ENCODE results near the gene BCAS3.

The BCAS3 gene

GRCh38 chr17:61279476-61280145 is 602.0 kb downstream of the BCAS3 start:
- CTCF ChIA-PET, result interaction anchor here (0.7 kb wide), 1 partner anchor 44 kb away, joined by 3 read pairs; no protein-coding TSS in a partner anchor
- POLR2A ChIA-PET, result no interaction called here

GRCh38 chr17:61280338-61280737 is 602.7 kb downstream of the BCAS3 start:
- TF ChIP-seq HDGF (IDR thresholded peaks at IDR 0.05; ENCODE audit: borderline replicate concordance), result no peak
- TF ChIP-seq FOXM1 (IDR thresholded peaks at IDR 0.05; ENCODE audit: borderline replicate concordance), result no peak
- no peak for TF ChIP-seq ZNF384 (IDR thresholded peaks at IDR 0.05)
- TF ChIP-seq FOXA1 (IDR thresholded peaks at IDR 0.05), result no peak
- no peak for TF ChIP-seq SP1 (IDR thresholded peaks at IDR 0.05)
- TF ChIP-seq LEF1 (IDR thresholded peaks at IDR 0.05; ENCODE audit: borderline replicate concordance), result no peak
- no peak for TF ChIP-seq SUZ12 (IDR thresholded peaks at IDR 0.05)
- no peak for TF ChIP-seq NFRKB (IDR thresholded peaks at IDR 0.05)
- CTCF ChIA-PET, result no interaction called here
- POLR2A ChIA-PET, result no interaction called here

More at GRCh38 chr17:61279476-61280145, 602.0 kb downstream of the BCAS3 start:
- DNase-seq (ENCODE audit: extremely low spot score), result no peak
- TF ChIP-seq FOXM1 (IDR thresholded peaks at IDR 0.05; ENCODE audit: borderline replicate concordance), result no peak
- no peak for TF ChIP-seq FOXK2 (IDR thresholded peaks at IDR 0.05)
- no peak for TF ChIP-seq CTBP1 (IDR thresholded peaks at IDR 0.05; ENCODE audit: borderline replicate concordance)
- TF ChIP-seq NFRKB (IDR thresholded peaks at IDR 0.05), result no peak
- TF ChIP-seq FOXA1 (IDR thresholded peaks at IDR 0.05), result no peak
- TF ChIP-seq ELF4 (IDR thresholded peaks at IDR 0.05), result no peak
- no peak for TF ChIP-seq SP1 (IDR thresholded peaks at IDR 0.05)
- TF ChIP-seq ZNF384 (IDR thresholded peaks at IDR 0.05), result no peak
- TF ChIP-seq BHLHE40 (IDR thresholded peaks at IDR 0.05; ENCODE audit: borderline replicate concordance), result no peak
- TF ChIP-seq L3MBTL2 (conservative IDR thresholded peaks at IDR 0.05), result no peak
- no peak for TF ChIP-seq LEF1 (IDR thresholded peaks at IDR 0.05; ENCODE audit: borderline replicate concordance)
- no peak for TF ChIP-seq HDGF (IDR thresholded peaks at IDR 0.05; ENCODE audit: borderline replicate concordance)
- no peak for TF ChIP-seq PKNOX1 (IDR thresholded peaks at IDR 0.05)
- TF ChIP-seq ARNT (IDR thresholded peaks at IDR 0.05), result no peak
- TF ChIP-seq SUZ12 (IDR thresholded peaks at IDR 0.05), result no peak
- TF ChIP-seq TARDBP (IDR thresholded peaks at IDR 0.05), result no peak

GRCh38 chr17:61280851-61281250 is 603.2 kb downstream of the BCAS3 start:
- no peak for DNase-seq (ENCODE audit: extremely low spot score)
- POLR2A ChIA-PET, result no interaction called here
- no peak for TF ChIP-seq FOXM1 (IDR thresholded peaks at IDR 0.05; ENCODE audit: borderline replicate concordance)
- no peak for TF ChIP-seq CTBP1 (IDR thresholded peaks at IDR 0.05; ENCODE audit: borderline replicate concordance)
- no peak for TF ChIP-seq BHLHE40 (IDR thresholded peaks at IDR 0.05; ENCODE audit: borderline replicate concordance)
- no peak for TF ChIP-seq SUZ12 (IDR thresholded peaks at IDR 0.05)
- TF ChIP-seq ARNT (IDR thresholded peaks at IDR 0.05), result no peak
- no peak for TF ChIP-seq FOXA1 (IDR thresholded peaks at IDR 0.05)
- TF ChIP-seq NFRKB (IDR thresholded peaks at IDR 0.05), result no peak
- TF ChIP-seq TARDBP (IDR thresholded peaks at IDR 0.05), result no peak
- CTCF ChIA-PET, result no interaction called here

More at GRCh38 chr17:61280338-61280737, 602.7 kb downstream of the BCAS3 start:
- no peak for DNase-seq (ENCODE audit: extremely low spot score)

- ChIA-PET CTCF (no interaction called here), POLR2A (interaction anchor here (1.4 kb wide), 1 partner anchor 9 kb away, joined by 3 read pairs; no protein-coding TSS in a partner anchor)
- TF ChIP-seq LEF1 (IDR thresholded peaks at IDR 0.05; ENCODE audit: borderline replicate concordance) (no peak), HDGF (IDR thresholded peaks at IDR 0.05; ENCODE audit: borderline replicate concordance) (no peak)
- DNase-seq (ENCODE audit: extremely low spot score), result no peak
These were observed 604.7 kb downstream of the BCAS3 start for GRCh38 chr17:61282377-61282776.

GRCh38 chr17:61283043-61283442 is 605.4 kb downstream of the BCAS3 start:
- ChIA-PET CTCF (no interaction called here), POLR2A (no interaction called here)
- DNase-seq (ENCODE audit: extremely low spot score), result no peak
- TF ChIP-seq TARDBP (IDR thresholded peaks at IDR 0.05) (no peak), BHLHE40 (IDR thresholded peaks at IDR 0.05; ENCODE audit: borderline replicate concordance) (no peak), ARNT (IDR thresholded peaks at IDR 0.05) (no peak), L3MBTL2 (conservative IDR thresholded peaks at IDR 0.05) (no peak), SP1 (IDR thresholded peaks at IDR 0.05) (no peak), SUZ12 (IDR thresholded peaks at IDR 0.05) (no peak), FOXM1 (IDR thresholded peaks at IDR 0.05; ENCODE audit: borderline replicate concordance) (no peak), ELF4 (IDR thresholded peaks at IDR 0.05) (no peak), FOXA1 (IDR thresholded peaks at IDR 0.05) (no peak), LEF1 (IDR thresholded peaks at IDR 0.05; ENCODE audit: borderline replicate concordance) (no peak), PKNOX1 (IDR thresholded peaks at IDR 0.05) (no peak), NFRKB (IDR thresholded peaks at IDR 0.05) (no peak)

- DNase-seq (ENCODE audit: extremely low spot score), result no peak
- ChIA-PET POLR2A (no interaction called here), CTCF (interaction anchor here (0.6 kb wide), 1 partner anchor 32 kb away, joined by 3 read pairs; no protein-coding TSS in a partner anchor)
- no peak for TF ChIP-seq ARNT (IDR thresholded peaks at IDR 0.05)
- TF ChIP-seq FOXM1 (IDR thresholded peaks at IDR 0.05; ENCODE audit: borderline replicate concordance), result no peak
- TF ChIP-seq LEF1 (IDR thresholded peaks at IDR 0.05; ENCODE audit: borderline replicate concordance), result no peak
These were observed 606.5 kb downstream of the BCAS3 start for GRCh38 chr17:61284174-61284573.

GRCh38 chr17:61284746-61285145 is 607.1 kb downstream of the BCAS3 start:
- ChIA-PET POLR2A (no interaction called here), CTCF (interaction anchor here (0.6 kb wide), 1 partner anchor 33 kb away, joined by 3 read pairs; no protein-coding TSS in a partner anchor)
- DNase-seq (ENCODE audit: extremely low spot score), result no peak
- TF ChIP-seq FOXM1 (IDR thresholded peaks at IDR 0.05; ENCODE audit: borderline replicate concordance) (no peak), ELF4 (IDR thresholded peaks at IDR 0.05) (no peak), LEF1 (IDR thresholded peaks at IDR 0.05; ENCODE audit: borderline replicate concordance) (no peak), CTBP1 (IDR thresholded peaks at IDR 0.05; ENCODE audit: borderline replicate concordance) (no peak), HDGF (IDR thresholded peaks at IDR 0.05; ENCODE audit: borderline replicate concordance) (no peak)
